ENCODE measurements around the gene GRM6.

DNA sequence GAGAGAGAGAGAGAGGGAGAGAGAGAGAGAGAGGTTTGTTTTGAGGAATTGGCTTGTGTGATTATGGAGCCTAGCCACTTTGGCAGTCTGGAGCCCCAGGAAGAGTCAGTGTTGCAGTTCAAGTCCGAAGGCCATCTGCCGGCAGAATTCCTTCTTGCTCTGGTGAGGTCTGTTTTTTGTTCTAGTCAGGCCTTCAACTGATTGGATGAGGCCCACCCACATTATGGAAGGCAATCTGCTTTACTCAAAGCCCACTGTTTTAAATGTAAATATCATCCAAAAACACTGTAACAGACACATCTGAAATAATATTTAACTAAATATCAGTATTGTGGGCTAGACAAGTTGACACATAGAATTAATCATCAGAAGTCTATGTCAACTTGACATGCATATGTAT, 11.4 kb upstream of the GRM6 start:
- TF ChIP-seq EP300 (IDR thresholded peaks at IDR 0.05), result no peak
- TF ChIP-seq, protein P1, sequence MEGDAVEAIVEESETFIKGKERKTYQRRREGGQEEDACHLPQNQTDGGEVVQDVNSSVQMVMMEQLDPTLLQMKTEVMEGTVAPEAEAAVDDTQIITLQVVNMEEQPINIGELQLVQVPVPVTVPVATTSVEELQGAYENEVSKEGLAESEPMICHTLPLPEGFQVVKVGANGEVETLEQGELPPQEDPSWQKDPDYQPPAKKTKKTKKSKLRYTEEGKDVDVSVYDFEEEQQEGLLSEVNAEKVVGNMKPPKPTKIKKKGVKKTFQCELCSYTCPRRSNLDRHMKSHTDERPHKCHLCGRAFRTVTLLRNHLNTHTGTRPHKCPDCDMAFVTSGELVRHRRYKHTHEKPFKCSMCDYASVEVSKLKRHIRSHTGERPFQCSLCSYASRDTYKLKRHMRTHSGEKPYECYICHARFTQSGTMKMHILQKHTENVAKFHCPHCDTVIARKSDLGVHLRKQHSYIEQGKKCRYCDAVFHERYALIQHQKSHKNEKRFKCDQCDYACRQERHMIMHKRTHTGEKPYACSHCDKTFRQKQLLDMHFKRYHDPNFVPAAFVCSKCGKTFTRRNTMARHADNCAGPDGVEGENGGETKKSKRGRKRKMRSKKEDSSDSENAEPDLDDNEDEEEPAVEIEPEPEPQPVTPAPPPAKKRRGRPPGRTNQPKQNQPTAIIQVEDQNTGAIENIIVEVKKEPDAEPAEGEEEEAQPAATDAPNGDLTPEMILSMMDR (IDR thresholded peaks at IDR 0.05), result no peak
- no peak for TF ChIP-seq POLR2A (IDR thresholded peaks at IDR 0.05)
- no peak for TF ChIP-seq POLR2AphosphoS5 (IDR thresholded peaks at IDR 0.05)

Data from stomach (tissue), 4 donors.